GM18511 (cell line): Measurements from ENCODE around the gene PANX2.

Experiments
- ATAC-seq: cut with Tn5 transposase; IDR thresholded peaks from one replicate; pipeline ENCODE4 v1.9.1; 2021; ENCODE audit warnings: mild to moderate bottlenecking, moderate library complexity; ENCODE audit not compliant: unreplicated experiment

Gene PANX2

GRCh38 chr22:50169181-50169759, 1.3 kb upstream of the PANX2 start:
- ATAC-seq = no peak

- ATAC-seq = no peak
Measured at GRCh38 chr22:50169774-50170341, 673 bp upstream of the PANX2 start.

DNA sequence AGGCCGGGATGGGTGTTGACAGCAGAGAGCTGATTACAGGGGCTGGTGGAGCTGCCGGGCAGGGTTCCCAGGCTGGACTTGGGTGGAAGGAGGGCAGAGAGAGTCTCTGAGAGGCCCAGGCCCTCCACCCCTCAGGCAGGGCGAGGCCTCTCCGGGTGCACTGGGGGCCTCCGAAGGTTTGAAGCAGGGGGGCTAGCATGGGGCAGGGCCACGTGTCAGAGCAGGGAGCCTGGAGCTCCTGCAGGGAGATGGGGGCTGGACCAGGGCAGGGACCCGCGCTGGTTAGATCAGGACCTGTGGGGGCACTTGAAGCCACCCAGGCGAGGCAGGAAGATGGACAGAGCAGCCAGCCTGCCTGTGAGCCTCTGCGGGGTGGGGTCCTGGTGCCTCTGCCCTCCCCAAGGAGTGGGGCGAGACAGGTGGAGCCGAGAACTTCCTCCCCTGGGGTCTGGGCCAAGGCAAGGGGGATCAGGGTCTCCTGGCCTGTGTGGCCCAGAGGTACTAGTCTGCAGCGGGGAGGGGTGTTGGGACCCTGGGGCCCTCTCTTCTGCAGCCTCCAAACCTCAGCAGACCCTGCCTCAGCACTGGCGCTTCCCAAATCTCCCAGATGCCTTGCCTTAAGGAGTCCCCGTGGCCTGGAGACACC, 911 bp downstream of the PANX2 start:
- no peak for ATAC-seq

GRCh38 chr22:50171965-50172421, 1.5 kb downstream of the PANX2 start:
- no peak for ATAC-seq

DNA sequence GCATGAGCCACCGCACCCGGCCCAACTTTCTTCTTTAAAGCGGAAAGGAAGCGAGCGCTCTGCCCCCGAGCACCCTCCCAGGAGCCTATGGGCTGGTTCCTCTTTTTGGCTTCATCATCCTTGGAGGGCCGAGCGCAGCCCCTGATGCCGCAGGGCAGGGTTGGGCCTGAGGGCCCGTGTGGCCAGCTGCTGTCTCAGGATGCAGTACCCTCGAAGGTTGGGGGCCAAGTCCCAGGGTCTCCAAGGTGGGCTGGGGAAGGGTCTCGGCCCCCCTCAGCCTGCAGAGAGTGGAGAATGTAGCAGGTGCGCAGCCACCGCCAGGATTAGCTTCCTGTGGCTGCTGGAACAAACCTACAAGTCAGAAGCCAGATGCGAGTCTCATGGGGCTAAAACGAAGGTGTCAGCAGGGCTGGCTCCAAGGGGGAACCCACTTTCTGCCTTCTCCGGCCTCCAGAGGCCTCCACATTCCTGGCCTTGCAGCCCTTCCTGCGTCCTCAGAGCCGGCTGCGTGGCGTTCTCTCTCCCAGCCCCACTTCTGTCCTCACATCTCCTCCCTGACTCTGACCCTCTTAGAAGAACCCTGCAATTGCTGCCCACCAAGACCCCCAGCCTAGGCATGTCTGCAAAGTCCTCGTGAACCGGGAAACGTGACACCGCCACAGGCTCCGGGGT, 2.9 kb downstream of the PANX2 start:
- no peak for ATAC-seq

DNA sequence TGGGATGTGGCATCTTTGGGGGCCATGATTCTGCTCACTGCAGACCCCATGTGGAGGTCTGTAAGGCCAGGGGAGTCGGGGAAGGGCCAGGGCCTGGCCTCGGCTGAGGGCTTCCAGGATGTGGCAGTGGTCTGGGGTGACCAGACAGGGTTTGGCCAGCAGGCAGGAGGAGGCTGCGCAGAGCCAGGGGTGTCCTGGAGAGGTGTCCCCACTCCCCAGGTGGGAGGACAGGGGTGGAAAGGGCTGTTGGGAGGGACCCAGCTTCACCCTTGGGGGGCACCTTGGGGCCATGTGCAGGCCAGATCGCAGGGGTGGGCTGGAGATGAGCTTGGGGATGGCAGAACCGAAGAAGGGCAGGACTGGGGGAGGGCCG, 3.4 kb downstream of the PANX2 start:
- ATAC-seq = no peak

DNA sequence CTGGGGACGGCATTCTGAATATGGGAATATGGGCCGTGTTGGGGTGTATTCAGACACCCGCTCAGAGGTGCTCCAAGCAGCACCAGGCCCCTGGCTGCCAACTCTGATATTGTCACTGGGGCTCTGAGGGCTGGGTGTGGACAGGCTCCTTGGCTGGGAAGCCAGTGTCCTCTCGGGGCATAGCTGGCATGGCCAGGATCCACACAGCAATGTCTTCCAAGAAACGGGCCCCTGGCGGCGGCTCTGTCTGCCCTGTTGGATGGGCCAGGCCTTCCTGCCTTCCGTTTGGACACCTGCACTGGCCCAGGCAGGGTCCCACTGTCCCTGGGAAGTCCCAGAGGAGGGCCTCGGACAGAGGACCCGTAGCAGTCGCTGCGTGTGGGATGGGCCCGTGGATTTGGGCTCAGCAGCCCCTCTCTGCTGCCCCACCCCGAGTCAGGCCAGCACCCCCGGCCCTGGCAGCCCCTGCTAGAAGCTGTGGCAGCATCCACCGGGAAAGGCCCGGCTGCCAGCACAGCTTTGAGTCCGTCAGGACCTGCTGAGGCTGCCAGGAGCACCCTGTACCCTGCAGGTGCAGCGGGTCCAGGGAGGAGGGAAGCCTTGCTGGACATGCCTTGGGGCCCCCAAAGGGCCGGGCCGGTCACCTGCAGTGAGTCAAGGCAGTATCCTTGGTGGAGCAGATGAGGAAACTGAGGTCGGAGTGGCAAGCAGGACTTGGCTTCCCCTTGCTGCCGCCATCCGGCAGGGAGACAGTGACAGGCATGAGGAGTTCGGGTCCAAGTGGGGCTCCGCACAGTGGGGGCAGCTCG, 4.1 kb downstream of the PANX2 start:
- ATAC-seq = no peak

GRCh38 chr22:50175191-50175461, 4.6 kb downstream of the PANX2 start:
- no peak for ATAC-seq

- ATAC-seq = no peak
Measured at GRCh38 chr22:50175921-50176849, 5.7 kb downstream of the PANX2 start.

DNA sequence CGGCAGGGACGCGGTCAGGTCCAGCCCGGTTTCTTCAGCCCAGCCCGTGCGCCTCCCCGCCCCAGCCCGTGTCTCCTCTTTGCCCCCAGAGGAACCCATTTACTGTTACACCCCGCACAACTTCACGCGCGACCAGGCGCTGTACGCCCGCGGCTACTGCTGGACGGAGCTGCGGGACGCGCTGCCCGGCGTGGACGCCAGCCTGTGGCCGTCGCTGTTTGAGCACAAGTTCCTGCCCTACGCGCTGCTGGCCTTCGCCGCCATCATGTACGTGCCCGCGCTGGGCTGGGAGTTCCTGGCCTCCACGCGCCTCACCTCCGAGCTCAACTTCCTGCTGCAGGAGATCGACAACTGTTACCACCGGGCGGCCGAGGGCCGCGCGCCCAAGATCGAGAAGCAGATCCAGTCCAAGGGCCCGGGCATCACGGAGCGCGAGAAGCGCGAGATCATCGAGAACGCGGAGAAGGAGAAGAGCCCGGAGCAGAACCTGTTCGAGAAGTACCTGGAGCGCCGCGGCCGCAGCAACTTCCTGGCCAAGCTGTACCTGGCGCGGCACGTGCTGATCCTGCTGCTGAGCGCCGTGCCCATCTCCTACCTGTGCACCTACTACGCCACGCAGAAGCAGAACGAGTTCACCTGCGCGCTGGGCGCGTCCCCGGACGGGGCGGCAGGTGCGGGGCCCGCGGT, 6.5 kb downstream of the PANX2 start:
- no peak for ATAC-seq

GRCh38 chr22:50177537-50178470, 7.3 kb downstream of the PANX2 start:
- ATAC-seq = no peak

DNA sequence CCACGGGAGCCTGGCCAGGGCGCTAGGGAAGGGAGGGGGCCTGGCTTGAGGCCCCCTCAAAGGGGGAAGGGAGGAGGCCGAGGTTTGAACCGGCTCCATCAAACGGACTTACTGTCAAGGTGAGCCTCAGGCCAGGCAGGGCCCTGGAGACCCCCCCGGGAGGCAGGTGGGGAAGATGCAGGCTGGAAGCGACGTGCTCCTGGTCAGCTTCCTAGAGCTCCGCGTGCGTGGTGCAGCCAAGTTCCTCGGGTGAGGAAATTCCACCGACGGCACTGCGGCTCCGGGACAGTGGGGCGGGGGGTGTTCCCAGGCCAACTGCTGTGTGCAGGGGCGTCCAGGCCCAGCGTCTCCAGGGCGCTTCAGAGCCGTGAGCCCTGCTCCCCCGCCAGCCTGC, 7.9 kb downstream of the PANX2 start:
- no peak for ATAC-seq

DNA sequence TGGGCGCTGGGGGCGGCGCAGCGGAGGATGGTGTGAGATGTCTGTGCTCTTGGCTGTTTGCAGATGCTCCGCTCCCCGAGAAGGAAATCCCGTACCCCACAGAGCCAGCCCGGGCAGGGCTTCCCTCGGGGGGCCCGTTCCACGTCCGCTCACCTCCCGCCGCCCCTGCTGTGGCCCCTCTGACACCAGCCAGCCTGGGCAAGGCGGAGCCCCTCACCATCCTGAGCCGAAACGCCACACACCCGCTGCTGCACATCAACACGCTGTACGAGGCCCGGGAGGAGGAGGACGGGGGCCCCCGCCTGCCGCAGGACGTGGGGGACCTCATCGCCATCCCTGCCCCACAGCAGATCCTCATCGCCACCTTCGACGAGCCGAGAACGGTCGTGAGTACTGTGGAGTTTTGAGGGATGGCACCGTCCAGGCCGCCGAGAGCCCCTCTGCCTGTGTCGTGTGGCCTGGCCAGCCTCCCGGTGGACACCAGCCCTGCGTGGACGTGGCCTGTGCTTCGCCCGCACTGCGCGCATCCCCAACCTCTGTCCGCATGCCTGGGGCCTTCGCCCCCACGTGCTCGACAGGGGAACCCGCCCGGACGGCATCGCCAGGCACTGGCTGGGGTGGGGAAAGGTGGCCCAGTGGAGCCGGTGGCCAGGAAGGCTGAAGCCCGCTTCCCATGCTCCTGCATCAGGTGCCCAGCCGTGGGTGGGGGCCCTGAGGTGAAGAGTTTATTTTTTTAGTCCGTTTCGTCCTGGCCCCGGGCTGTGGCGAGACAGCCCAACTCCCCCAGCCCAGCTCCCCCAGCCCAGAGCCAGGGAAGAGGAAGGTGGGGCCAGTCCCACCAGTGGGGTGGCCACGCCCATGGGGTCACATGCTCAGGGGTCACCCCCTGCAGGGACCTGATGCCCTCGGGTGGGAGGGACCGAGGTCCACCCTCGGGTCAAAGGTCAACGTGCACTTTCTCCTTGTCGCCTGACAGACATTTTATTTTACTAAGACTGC, 8.6 kb downstream of the PANX2 start:
- no peak for ATAC-seq

DNA sequence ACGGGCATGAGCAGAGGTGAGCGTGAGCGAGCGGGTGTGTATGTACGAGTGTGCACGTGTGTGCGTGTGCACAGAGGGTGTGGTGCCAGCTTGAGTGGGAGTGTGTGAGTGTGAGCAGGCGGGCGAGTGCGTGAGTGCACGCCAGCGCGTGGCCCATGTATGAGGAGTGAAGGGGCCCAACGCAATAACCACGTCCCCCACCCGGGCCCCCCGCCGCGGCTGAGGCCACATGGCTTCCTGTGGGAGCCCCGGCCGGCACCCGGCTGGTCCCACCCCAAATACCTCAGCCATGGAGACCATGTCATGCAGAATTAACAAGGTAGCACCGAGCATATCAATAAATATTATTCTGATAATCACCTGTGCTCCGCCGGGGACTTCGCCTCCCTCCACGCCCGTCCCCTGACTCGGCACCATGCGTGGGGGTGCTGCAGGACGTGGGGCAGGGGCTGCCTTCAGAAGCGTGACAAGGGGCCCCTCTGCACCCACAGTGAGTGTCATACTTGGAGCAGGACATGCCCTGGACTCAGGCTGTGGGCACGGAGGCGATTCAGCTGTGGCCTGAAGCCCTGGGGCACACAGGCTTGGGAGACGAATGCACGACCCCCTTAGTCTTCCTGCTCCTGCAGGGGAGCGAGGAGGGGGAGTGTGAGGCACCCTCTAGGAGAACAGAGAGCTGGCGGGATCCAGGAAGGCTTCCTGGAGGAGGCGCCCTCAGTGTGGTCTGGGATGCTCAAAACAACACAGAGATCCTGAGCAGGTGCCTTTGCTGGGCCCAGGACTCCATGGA, 9.6 kb downstream of the PANX2 start:
- ATAC-seq = no peak

- no peak for ATAC-seq
Measured at GRCh38 chr22:50180727-50181521, 10.4 kb downstream of the PANX2 start.
